ENCODE data around the gene LRIG1. TPM values are rescaled to one million over a fixed set of nuclear protein-coding genes. Genes with fewer than 3 reads are reported as not detected.

Gene LRIG1
- total RNA-seq, 1 experiment from 2014 or later = 2.2 TPM

DNA sequence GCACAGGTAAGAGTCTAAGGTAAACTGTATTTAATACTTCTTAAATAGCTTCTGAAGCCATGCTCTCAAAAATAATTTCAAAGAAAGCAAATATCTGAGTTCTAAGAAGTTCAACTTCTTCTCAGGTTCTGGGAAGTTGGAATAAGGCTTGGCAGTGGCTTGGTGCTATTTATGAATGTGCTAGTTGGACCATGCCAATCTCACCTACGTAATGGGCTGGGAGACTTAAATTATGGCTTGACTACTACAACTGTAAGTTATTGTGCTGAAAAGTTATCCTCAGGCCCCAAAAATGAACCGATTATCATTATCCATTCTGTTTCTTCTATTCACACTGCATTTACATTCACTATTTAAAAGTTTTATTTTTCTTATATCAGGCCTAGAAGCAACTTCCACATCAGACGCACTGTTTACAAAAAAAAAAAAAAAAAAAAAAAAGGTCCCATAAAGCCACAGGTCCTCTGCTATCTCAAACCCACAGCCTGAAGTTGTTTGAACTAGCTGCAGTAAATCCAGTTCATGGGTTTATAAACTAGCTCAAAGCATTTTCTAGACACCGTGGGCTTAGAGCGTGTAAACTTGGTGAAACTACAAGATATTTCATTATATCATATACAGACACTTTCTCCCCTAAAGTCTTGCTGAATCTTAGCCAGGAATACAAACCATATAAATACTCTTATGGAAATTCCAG, 3.4 kb downstream of the LRIG1 start:
- Histone ChIP-seq H3K9me3 (ENCODE audit: low read length) (no peaks in the 10 kb centered on the region), H2AFZ (ENCODE audit: low read length) (no peak overlapping the region), H3K9ac (ENCODE audit: low read length) (no peak overlapping the region), H3F3A (ENCODE audit: low read length, unreplicated experiment) (no peaks in the 10 kb centered on the region), H3K36me3 (ENCODE audit: low read depth, low read length) (no peaks in the 10 kb centered on the region), H3K79me2 (ENCODE audit: low read length) (no peaks in the 10 kb centered on the region), H3K27ac (ENCODE audit: low read length) (no peak overlapping the region), H3K9me2 (replicated peaks; ENCODE audit: low read length) (no peaks in the 10 kb centered on the region), H3K4me3 (ENCODE audit: low read length) (no peak overlapping the region), H4K20me1 (ENCODE audit: low read length) (no peaks in the 10 kb centered on the region), H3K4me2 (ENCODE audit: low read length) (no peak overlapping the region), H3K4me1 (ENCODE audit: insufficient read depth, low read length) (no peaks in the 10 kb centered on the region), H3K27me3 (ENCODE audit: low read length) (no peaks in the 10 kb centered on the region)
- BruUV-seq (replicated peaks) = no TSS peak
- ChIA-PET CTCF (no interaction called here), POLR2A (ENCODE audit: unreplicated experiment) (no interaction called here)
- ATAC-seq (no peak), DNase-seq (no peak)
- TF ChIP-seq, protein P1, sequence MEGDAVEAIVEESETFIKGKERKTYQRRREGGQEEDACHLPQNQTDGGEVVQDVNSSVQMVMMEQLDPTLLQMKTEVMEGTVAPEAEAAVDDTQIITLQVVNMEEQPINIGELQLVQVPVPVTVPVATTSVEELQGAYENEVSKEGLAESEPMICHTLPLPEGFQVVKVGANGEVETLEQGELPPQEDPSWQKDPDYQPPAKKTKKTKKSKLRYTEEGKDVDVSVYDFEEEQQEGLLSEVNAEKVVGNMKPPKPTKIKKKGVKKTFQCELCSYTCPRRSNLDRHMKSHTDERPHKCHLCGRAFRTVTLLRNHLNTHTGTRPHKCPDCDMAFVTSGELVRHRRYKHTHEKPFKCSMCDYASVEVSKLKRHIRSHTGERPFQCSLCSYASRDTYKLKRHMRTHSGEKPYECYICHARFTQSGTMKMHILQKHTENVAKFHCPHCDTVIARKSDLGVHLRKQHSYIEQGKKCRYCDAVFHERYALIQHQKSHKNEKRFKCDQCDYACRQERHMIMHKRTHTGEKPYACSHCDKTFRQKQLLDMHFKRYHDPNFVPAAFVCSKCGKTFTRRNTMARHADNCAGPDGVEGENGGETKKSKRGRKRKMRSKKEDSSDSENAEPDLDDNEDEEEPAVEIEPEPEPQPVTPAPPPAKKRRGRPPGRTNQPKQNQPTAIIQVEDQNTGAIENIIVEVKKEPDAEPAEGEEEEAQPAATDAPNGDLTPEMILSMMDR (conservative IDR thresholded peaks at IDR 0.05; ENCODE audit: low read depth, low read length) = no peak
- TF ChIP-seq EZH2 (IDR thresholded peaks at IDR 0.05; ENCODE audit: low read length, unreplicated experiment) (no peak), EZH2phosphoT487 (IDR thresholded peaks at IDR 0.05; ENCODE audit: borderline replicate concordance, low read length) (no peak)
- intact Hi-C loops (cut with micrococcal nuclease) = no loop called here

DNA sequence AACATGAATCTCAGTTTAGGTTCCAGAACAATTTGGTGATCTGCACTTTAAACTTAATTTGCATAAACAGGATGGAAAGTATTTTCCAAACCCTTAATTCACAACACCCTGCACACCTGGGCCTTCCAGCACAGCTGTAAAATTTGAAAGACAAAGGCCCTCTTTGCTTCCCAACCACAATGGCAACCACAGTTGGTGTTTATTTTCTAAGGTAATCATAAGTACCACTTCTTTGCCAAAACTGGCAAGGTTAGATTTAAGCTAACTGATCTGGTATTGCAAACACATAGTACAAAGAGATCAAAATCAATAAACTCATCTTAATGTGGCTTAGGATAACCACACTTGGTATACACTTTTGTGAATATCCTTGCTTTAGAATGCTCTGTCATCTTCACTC, 4.1 kb downstream of the LRIG1 start:
- H4K20me1 ChIP-seq (ENCODE audit: low read length) = no peaks in the 10 kb centered on the region
- no peak overlapping the region for H3K27ac ChIP-seq (ENCODE audit: low read length)
- no peaks in the 10 kb centered on the region for H3K27me3 ChIP-seq (ENCODE audit: low read length)
- POLR2A ChIA-PET (ENCODE audit: unreplicated experiment) = no interaction called here
- no peaks in the 10 kb centered on the region for H3F3A ChIP-seq (ENCODE audit: low read length, unreplicated experiment)
- TF ChIP-seq EZH2 (IDR thresholded peaks at IDR 0.05; ENCODE audit: low read length, unreplicated experiment) (no peak), EZH2phosphoT487 (IDR thresholded peaks at IDR 0.05; ENCODE audit: borderline replicate concordance, low read length) (no peak)
- TF ChIP-seq, protein P1 (conservative IDR thresholded peaks at IDR 0.05; ENCODE audit: low read depth, low read length) = no peak
- intact Hi-C loops (cut with micrococcal nuclease) = no loop called here
- H3K36me3 ChIP-seq (ENCODE audit: low read depth, low read length) = no peaks in the 10 kb centered on the region
- H3K4me1 ChIP-seq (ENCODE audit: insufficient read depth, low read length) = no peaks in the 10 kb centered on the region
- no peak overlapping the region for H3K4me2 ChIP-seq (ENCODE audit: low read length)
- no peak overlapping the region for H2AFZ ChIP-seq (ENCODE audit: low read length)
- CTCF ChIA-PET = no interaction called here
- no peak overlapping the region for H3K9ac ChIP-seq (ENCODE audit: low read length)
- H3K4me3 ChIP-seq (ENCODE audit: low read length) = no peak overlapping the region
- H3K79me2 ChIP-seq (ENCODE audit: low read length) = no peaks in the 10 kb centered on the region
- no peaks in the 10 kb centered on the region for H3K9me2 ChIP-seq (replicated peaks; ENCODE audit: low read length)
- DNase-seq (no peak), ATAC-seq (no peak)
- H3K9me3 ChIP-seq (ENCODE audit: low read length) = no peaks in the 10 kb centered on the region
- BruUV-seq (replicated peaks) = no TSS peak

DNA sequence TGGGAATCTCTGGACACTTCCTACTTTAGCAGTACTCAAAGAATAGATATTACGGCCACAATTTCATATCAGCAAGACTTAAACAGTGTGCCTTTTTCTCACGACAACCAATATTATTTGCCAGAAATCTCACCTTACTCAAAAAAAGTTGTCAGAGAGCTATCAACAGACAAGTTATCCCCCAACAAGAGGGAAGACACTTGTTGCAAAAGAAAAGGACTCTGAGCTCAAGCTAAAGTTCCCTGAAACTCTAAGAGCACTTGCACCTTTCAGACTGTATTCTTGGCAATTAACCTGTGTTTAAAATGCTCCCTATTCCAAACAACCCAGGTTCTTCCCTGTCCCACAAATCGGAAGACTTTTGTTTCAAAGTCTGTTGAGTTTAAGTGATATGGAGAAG, 4.5 kb downstream of the LRIG1 start:
- H4K20me1 ChIP-seq (ENCODE audit: low read length) = no peaks in the 10 kb centered on the region
- no TSS peak for BruUV-seq (replicated peaks)
- intact Hi-C loops (cut with micrococcal nuclease) = no loop called here
- no peaks in the 10 kb centered on the region for H3K9me2 ChIP-seq (replicated peaks; ENCODE audit: low read length)
- DNase-seq = no peak
- H3K9me3 ChIP-seq (ENCODE audit: low read length) = no peaks in the 10 kb centered on the region
- H3K27me3 ChIP-seq (ENCODE audit: low read length) = no peaks in the 10 kb centered on the region
- no peak overlapping the region for H3K4me3 ChIP-seq (ENCODE audit: low read length)
- H3F3A ChIP-seq (ENCODE audit: low read length, unreplicated experiment) = no peaks in the 10 kb centered on the region
- ATAC-seq = no peak
- no peaks in the 10 kb centered on the region for H3K79me2 ChIP-seq (ENCODE audit: low read length)
- H3K27ac ChIP-seq (ENCODE audit: low read length) = no peak overlapping the region
- ChIA-PET POLR2A (ENCODE audit: unreplicated experiment) (no interaction called here), CTCF (no interaction called here)
- no peaks in the 10 kb centered on the region for H3K36me3 ChIP-seq (ENCODE audit: low read depth, low read length)
- no peaks in the 10 kb centered on the region for H3K4me1 ChIP-seq (ENCODE audit: insufficient read depth, low read length)
- H3K4me2 ChIP-seq (ENCODE audit: low read length) = no peak overlapping the region
- H3K9ac ChIP-seq (ENCODE audit: low read length) = no peak overlapping the region
- H2AFZ ChIP-seq (ENCODE audit: low read length) = no peak overlapping the region
- TF ChIP-seq EZH2phosphoT487 (IDR thresholded peaks at IDR 0.05; ENCODE audit: borderline replicate concordance, low read length) = no peak
- TF ChIP-seq, protein P1 (conservative IDR thresholded peaks at IDR 0.05; ENCODE audit: low read depth, low read length) = no peak
- TF ChIP-seq EZH2 (IDR thresholded peaks at IDR 0.05; ENCODE audit: low read length, unreplicated experiment) = no peak

Data from PC-3 (cell line).